Neural progenitor cell (in vitro differentiated cells): ENCODE data around the gene BSDC1. TPM values are rescaled to one million over a fixed set of nuclear protein-coding genes. Genes with fewer than 3 reads are reported as not detected.
"Not testable (repeated sequence)": the region's sequence is repeated elsewhere in the genome, so short reads cannot be mapped to it uniquely, and the experiment has no call there.

Source experiments
- DNase-seq: peaks from one replicate; pipeline ENCODE4 v3.0.0-alpha.2; 2016; ENCODE audit warnings: low spot score
- H2AFZ ChIP-seq: fragments of 200-600 bp; sonication (generic); replicated peaks from 2 replicates; pipeline ENCODE4 v1.6.1; 2016; ENCODE audit warnings: antibody characterized with exemption
- H3F3A ChIP-seq: fragments of 200-600 bp; sonication (generic); 2 replicates; pipeline ENCODE4 v1.6.1; 2016; ENCODE audit warnings: antibody characterized with exemption, low read depth
- H3K27ac ChIP-seq: fragments of 200-600 bp; sonication (generic); 2 replicates; pipeline ENCODE4 v1.5.1; 2016; ENCODE audit warnings: mild to moderate bottlenecking
- H3K27me3 ChIP-seq: fragments of 200-600 bp; sonication (generic); 2 replicates; pipeline ENCODE4 v1.6.1; 2016; ENCODE audit warnings: mild to moderate bottlenecking, moderate library complexity
- H3K36me3 ChIP-seq: fragments of 200-600 bp; sonication (generic); 2 replicates; pipeline ENCODE4 v1.5.1; 2016
- H3K4me1 ChIP-seq: fragments of 200-600 bp; sonication (generic); 2 replicates; pipeline ENCODE4 v1.6.1; 2016; ENCODE audit warnings: mixed run types
- H3K4me2 ChIP-seq: fragments of 200-600 bp; sonication (generic); 2 replicates; pipeline ENCODE4 v1.6.1; 2016
- H3K4me3 ChIP-seq: fragments of 200-600 bp; sonication (generic); 2 replicates; pipeline ENCODE4 v1.5.1; 2016
- H3K79me2 ChIP-seq: fragments of 200-600 bp; sonication (generic); 2 replicates; pipeline ENCODE4 v1.6.1; 2016; ENCODE audit warnings: low read depth
- H3K9ac ChIP-seq: fragments of 200-600 bp; sonication (generic); 2 replicates; pipeline ENCODE4 v1.6.1; 2016
- H3K9me3 ChIP-seq: fragments of 200-600 bp; sonication (generic); 2 replicates; pipeline ENCODE4 v1.5.1; 2016; ENCODE audit warnings: low read depth
- H4K20me1 ChIP-seq: fragments of 200-600 bp; sonication (generic); 2 replicates; pipeline ENCODE4 v1.6.1; 2016; ENCODE audit warnings: low read depth
- H3K27ac Mint-ChIP-seq: 3 replicates; pipeline ENCODE4 v1.8.0; 2021; ENCODE audit warnings: mixed read lengths
- H3K27me3 Mint-ChIP-seq: 2 replicates; pipeline ENCODE4 v1.8.0; 2022; ENCODE audit warnings: low read depth, mild to moderate bottlenecking, inconsistent platforms, moderate library complexity, mixed read lengths; ENCODE audit not compliant: insufficient read depth
- H3K36me3 Mint-ChIP-seq: 3 replicates; pipeline ENCODE4 v1.8.0; 2021; ENCODE audit warnings: mixed read lengths
- H3K4me1 Mint-ChIP-seq: 3 replicates; pipeline ENCODE4 v1.8.0; 2021; ENCODE audit warnings: mixed read lengths
- H3K4me3 Mint-ChIP-seq: 3 replicates; pipeline ENCODE4 v1.8.0; 2021; ENCODE audit warnings: mild to moderate bottlenecking, moderate library complexity, mixed read lengths
- H3K9me3 Mint-ChIP-seq: 3 replicates; pipeline ENCODE4 v1.8.0; 2020; ENCODE audit warnings: mixed read lengths
- EZH2 ChIP-seq: fragments of 200-600 bp; sonication (generic); IDR thresholded peaks from 2 replicates; pipeline ENCODE4 v1.6.1; 2017; ENCODE audit warnings: antibody characterized with exemption, mild to moderate bottlenecking, moderate library complexity
- EZH2phosphoT487 ChIP-seq: fragments of 200-600 bp; sonication (generic); IDR thresholded peaks from 2 replicates; pipeline ENCODE4 v1.6.1; 2017; ENCODE audit warnings: antibody characterized with exemption
- total RNA-seq: library from RNA; depleted of rRNA; stranded (reverse); fragments of >200 nt; gene quantifications from 2 replicates; pipeline ENCODE4 v1.2.3, GENCODE V29; 2015; ENCODE audit warnings: low replicate concordance
- TF ChIP-seq, protein P1 (sequence below): fragments of 200-600 bp; sonication (generic); IDR thresholded peaks from 2 replicates; pipeline ENCODE4 v1.5.1; 2017; ENCODE audit warnings: antibody characterized with exemption, mild to moderate bottlenecking

BSDC1 gene
- total RNA-seq, 1 donor from 2014 or later, result 47.5 TPM

DNA sequence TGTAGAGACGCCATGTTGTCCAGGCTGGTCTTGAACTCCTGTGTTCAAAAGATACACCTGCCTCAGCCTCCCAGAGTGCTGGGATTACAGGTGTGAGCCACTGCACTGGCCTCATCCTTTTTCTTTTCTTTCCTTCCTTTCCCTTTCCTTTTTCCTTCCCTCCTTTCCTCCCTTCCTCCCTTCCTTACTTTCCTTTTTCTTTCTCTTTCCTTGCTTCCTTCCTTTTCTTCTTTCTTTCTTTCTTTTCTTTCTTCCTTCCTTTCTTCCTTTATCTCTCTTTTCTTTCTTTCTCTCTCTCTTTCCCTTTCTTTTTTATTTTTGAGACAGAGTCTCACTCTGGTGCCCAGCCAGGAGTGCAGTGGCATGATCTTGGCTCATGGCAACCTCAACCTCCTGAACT lies 37.8 kb downstream of the BSDC1 start:
- DNase-seq, result no peak
- no peak overlapping the region for H3K4me3 ChIP-seq
- no peak overlapping the region for H2AFZ ChIP-seq
- TF ChIP-seq EZH2 (no peak), EZH2phosphoT487 (no peak)
- TF ChIP-seq, protein P1, sequence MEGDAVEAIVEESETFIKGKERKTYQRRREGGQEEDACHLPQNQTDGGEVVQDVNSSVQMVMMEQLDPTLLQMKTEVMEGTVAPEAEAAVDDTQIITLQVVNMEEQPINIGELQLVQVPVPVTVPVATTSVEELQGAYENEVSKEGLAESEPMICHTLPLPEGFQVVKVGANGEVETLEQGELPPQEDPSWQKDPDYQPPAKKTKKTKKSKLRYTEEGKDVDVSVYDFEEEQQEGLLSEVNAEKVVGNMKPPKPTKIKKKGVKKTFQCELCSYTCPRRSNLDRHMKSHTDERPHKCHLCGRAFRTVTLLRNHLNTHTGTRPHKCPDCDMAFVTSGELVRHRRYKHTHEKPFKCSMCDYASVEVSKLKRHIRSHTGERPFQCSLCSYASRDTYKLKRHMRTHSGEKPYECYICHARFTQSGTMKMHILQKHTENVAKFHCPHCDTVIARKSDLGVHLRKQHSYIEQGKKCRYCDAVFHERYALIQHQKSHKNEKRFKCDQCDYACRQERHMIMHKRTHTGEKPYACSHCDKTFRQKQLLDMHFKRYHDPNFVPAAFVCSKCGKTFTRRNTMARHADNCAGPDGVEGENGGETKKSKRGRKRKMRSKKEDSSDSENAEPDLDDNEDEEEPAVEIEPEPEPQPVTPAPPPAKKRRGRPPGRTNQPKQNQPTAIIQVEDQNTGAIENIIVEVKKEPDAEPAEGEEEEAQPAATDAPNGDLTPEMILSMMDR, result no peak
- H3K27ac Mint-ChIP-seq, result no peak overlapping the region
- H3K36me3 Mint-ChIP-seq, result peaks cover 9% of the 10 kb centered on the region
- peaks cover 11% of the 10 kb centered on the region for H4K20me1 ChIP-seq
- H3K27me3 ChIP-seq, result peaks cover 24% of the 10 kb centered on the region
- H3K4me3 Mint-ChIP-seq, result no peak overlapping the region
- H3K4me1 ChIP-seq, result peaks cover 16% of the 10 kb centered on the region
- no peaks in the 10 kb centered on the region for H3K9me3 Mint-ChIP-seq
- no peaks in the 10 kb centered on the region for H3K36me3 ChIP-seq
- no peaks in the 10 kb centered on the region for H3K79me2 ChIP-seq
- H3K4me1 Mint-ChIP-seq, result peaks cover 37% of the 10 kb centered on the region
- H3K27me3 Mint-ChIP-seq, result peaks cover 13% of the 10 kb centered on the region
- H3K4me2 ChIP-seq, result no peak overlapping the region
- H3K9me3 ChIP-seq, result no peaks in the 10 kb centered on the region
- no peak overlapping the region for H3K27ac ChIP-seq
- H3K9ac ChIP-seq, result no peak overlapping the region
- H3F3A ChIP-seq, result peaks cover 22% of the 10 kb centered on the region

DNA sequence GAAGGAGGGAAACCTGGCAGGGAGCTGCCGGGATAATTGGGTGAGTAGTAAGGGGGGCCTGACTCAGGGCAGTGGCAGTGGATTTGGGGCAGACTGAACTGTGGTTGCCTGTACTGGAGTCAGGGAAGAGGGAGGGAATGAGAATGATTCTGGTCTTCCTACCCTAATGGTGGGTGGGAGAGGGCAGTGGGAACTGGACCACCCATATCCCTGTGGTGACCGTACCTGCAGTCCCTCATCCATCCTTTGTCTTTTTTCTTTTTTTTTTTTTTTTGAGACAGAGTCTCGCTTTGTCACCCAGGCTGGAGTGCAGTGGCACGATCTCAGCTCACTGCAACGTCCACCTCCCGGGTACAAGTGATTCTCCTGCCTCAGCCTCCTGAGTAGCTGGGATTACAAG lies 38.5 kb downstream of the BSDC1 start:
- not testable (repeated sequence) for H3K9ac ChIP-seq, H3K4me3 Mint-ChIP-seq

DNA sequence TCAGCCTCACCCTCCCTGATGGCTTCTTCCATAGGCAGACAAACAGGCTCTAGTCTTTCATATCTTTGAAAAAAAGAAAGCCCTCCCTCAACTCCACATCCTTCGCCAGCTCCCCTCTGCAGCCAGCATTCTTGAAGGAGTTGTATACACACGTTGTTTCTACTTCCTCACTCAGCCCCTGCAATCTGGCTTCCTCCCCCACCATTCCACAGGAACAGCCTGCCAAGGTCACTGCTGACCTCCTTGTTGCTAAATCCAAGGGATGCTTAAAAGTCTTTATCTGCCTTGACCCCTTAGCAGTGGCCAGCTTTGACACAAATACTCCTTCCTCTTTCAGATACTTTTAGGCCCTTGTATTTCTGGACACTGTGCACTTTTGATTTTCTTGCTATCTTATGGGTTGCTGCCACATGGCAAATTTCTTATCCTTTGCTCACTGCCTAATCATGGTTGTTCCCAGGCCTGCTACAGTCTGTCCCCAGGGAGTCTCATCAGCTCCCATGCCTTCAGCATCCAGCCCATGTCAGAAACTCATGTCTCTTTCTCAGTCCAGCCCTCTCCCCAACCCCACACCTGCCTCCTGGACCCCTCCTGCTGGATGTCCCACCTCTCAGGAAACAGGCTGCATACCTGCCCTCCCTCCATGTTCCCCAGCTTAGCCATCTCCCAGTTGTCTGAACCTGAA lies 40.2 kb downstream of the BSDC1 start:
- Mint-ChIP-seq H3K4me1 (peaks cover 36% of the 10 kb centered on the region), H3K27me3 (peaks cover 5% of the 10 kb centered on the region), H3K4me3 (peak overlapping the region; percentile 54), H3K27ac (peak overlapping the region; percentile 47), H3K36me3 (peaks cover 9% of the 10 kb centered on the region), H3K9me3 (peaks cover 4% of the 10 kb centered on the region)
- no peak for TF ChIP-seq EZH2phosphoT487
- TF ChIP-seq, protein P1, result no peak
- TF ChIP-seq EZH2, result no peak
- Histone ChIP-seq H3K36me3 (no peaks in the 10 kb centered on the region), H4K20me1 (peaks cover 9% of the 10 kb centered on the region), H3K79me2 (no peaks in the 10 kb centered on the region), H3K4me2 (no peak overlapping the region), H3K4me3 (no peak overlapping the region), H3K27ac (no peak overlapping the region), H3K4me1 (peaks cover 16% of the 10 kb centered on the region), H3K9me3 (peaks cover 9% of the 10 kb centered on the region), H2AFZ (no peak overlapping the region), H3K27me3 (peaks cover 19% of the 10 kb centered on the region), H3F3A (peaks cover 19% of the 10 kb centered on the region), H3K9ac (no peak overlapping the region)
- DNase-seq, result no peak

More for the DNA sequence above, 38.5 kb downstream of the BSDC1 start:
- H3K27me3 Mint-ChIP-seq, H3K36me3 ChIP-seq, H3K27ac Mint-ChIP-seq, H3K27ac ChIP-seq, H4K20me1 ChIP-seq, DNase-seq, H3K36me3 Mint-ChIP-seq, H2AFZ ChIP-seq, H3K4me2 ChIP-seq, H3K79me2 ChIP-seq, H3K4me3 ChIP-seq, H3K9me3 ChIP-seq, H3K9me3 Mint-ChIP-seq: not testable (repeated sequence)
- Histone ChIP-seq H3F3A (peaks cover 20% of the 10 kb centered on the region), H3K4me1 (peaks cover 16% of the 10 kb centered on the region), H3K27me3 (peaks cover 17% of the 10 kb centered on the region)
- peaks cover 35% of the 10 kb centered on the region for H3K4me1 Mint-ChIP-seq

DNA sequence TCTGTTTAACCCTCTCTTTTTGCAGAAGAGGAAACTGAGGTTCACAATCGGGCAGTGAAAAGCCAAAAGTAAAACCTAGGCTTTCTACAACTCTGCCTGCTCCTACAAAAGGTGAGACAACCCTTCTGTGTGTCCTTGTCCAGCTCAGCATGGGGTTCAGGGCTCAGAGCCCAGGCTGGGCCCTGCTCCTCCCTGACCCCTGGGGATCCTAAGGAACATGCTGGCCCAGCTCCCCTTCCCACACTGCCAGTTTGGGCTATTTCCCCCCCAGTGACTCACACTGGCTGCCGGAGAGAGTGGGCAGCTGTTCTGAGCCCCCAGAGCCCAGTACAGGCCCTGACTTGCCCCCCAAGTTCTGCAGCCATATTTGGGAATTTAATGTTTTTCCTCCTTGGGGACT lies 40.8 kb downstream of the BSDC1 start:
- no peak overlapping the region for H3K4me3 ChIP-seq
- H3K4me2 ChIP-seq, result no peak overlapping the region
- H3K27me3 ChIP-seq, result peaks cover 19% of the 10 kb centered on the region
- H3K36me3 ChIP-seq, result no peaks in the 10 kb centered on the region
- peaks cover 16% of the 10 kb centered on the region for H3K4me1 ChIP-seq
- peaks cover 9% of the 10 kb centered on the region for H3K36me3 Mint-ChIP-seq
- H3K9me3 ChIP-seq, result peaks cover 9% of the 10 kb centered on the region
- H3K9ac ChIP-seq, result no peak overlapping the region
- H3F3A ChIP-seq, result peaks cover 19% of the 10 kb centered on the region
- no peak overlapping the region for H3K27ac Mint-ChIP-seq
- H2AFZ ChIP-seq, result no peak overlapping the region
- peak overlapping the region; percentile 83 for H3K4me3 Mint-ChIP-seq
- H3K27ac ChIP-seq, result no peak overlapping the region
- no peak for DNase-seq
- TF ChIP-seq, protein P1, result no peak
- TF ChIP-seq EZH2 (no peak), EZH2phosphoT487 (no peak)
- peaks cover 38% of the 10 kb centered on the region for H3K4me1 Mint-ChIP-seq
- H3K9me3 Mint-ChIP-seq, result peaks cover 4% of the 10 kb centered on the region
- peaks cover 4% of the 10 kb centered on the region for H3K27me3 Mint-ChIP-seq
- H3K79me2 ChIP-seq, result no peaks in the 10 kb centered on the region
- peaks cover 9% of the 10 kb centered on the region for H4K20me1 ChIP-seq
